Measurements from ENCODE around the gene LMBR1.

The LMBR1 gene

GRCh38 chr7:156691764-156692163, 201.2 kb downstream of the LMBR1 start:
- DNase-seq (ENCODE audit: low spot score): no peak

GRCh38 chr7:156684661-156685060, 208.3 kb downstream of the LMBR1 start:
- DNase-seq (ENCODE audit: low spot score): no peak

- DNase-seq (ENCODE audit: low spot score): no peak
These were observed 208.7 kb downstream of the LMBR1 start for GRCh38 chr7:156684251-156684650.

GRCh38 chr7:156682928-156683327, 210.1 kb downstream of the LMBR1 start:
- DNase-seq (ENCODE audit: low spot score): no peak

- DNase-seq (ENCODE audit: low spot score): no peak
These were observed 212.7 kb downstream of the LMBR1 start for GRCh38 chr7:156680281-156680680.

GRCh38 chr7:156677374-156678054, 215.5 kb downstream of the LMBR1 start:
- no peak for DNase-seq (ENCODE audit: low spot score)

- DNase-seq (ENCODE audit: low spot score): no peak
These were observed 216.7 kb downstream of the LMBR1 start for GRCh38 chr7:156676263-156676662.

- no peak for DNase-seq (ENCODE audit: low spot score)
These were observed 217.3 kb downstream of the LMBR1 start for GRCh38 chr7:156675721-156676120.

GRCh38 chr7:156673902-156674301, 219.1 kb downstream of the LMBR1 start:
- DNase-seq (ENCODE audit: low spot score): no peak

GRCh38 chr7:156673454-156673853, 219.5 kb downstream of the LMBR1 start:
- DNase-seq (ENCODE audit: low spot score): no peak

- no peak for DNase-seq (ENCODE audit: low spot score)
These were observed 223.8 kb downstream of the LMBR1 start for GRCh38 chr7:156669035-156669828.

- no peak for DNase-seq (ENCODE audit: low spot score)
These were observed 224.7 kb downstream of the LMBR1 start for GRCh38 chr7:156668130-156668741.

GRCh38 chr7:156667110-156667426, 225.9 kb downstream of the LMBR1 start:
- DNase-seq (ENCODE audit: low spot score): no peak

- DNase-seq (ENCODE audit: low spot score): no peak
These were observed 226.4 kb downstream of the LMBR1 start for GRCh38 chr7:156666368-156667109.

GRCh38 chr7:156665101-156665500, 227.9 kb downstream of the LMBR1 start:
- no peak for DNase-seq (ENCODE audit: low spot score)

- DNase-seq (ENCODE audit: low spot score): no peak
These were observed 230.7 kb downstream of the LMBR1 start for GRCh38 chr7:156662277-156662676.

GRCh38 chr7:156661637-156662036, 231.3 kb downstream of the LMBR1 start:
- DNase-seq (ENCODE audit: low spot score): no peak

- DNase-seq (ENCODE audit: low spot score): no peak
These were observed 233.0 kb downstream of the LMBR1 start for GRCh38 chr7:156659961-156660360.

GRCh38 chr7:156659203-156659602, 233.8 kb downstream of the LMBR1 start:
- DNase-seq (ENCODE audit: low spot score): no peak

GRCh38 chr7:156657681-156658080, 235.3 kb downstream of the LMBR1 start:
- DNase-seq (ENCODE audit: low spot score): no peak

GRCh38 chr7:156656598-156656997, 236.4 kb downstream of the LMBR1 start:
- no peak for DNase-seq (ENCODE audit: low spot score)

- DNase-seq (ENCODE audit: low spot score): no peak
These were observed 237.0 kb downstream of the LMBR1 start for GRCh38 chr7:156655983-156656382.

GRCh38 chr7:156655251-156655650, 237.7 kb downstream of the LMBR1 start:
- DNase-seq (ENCODE audit: low spot score): no peak
